Measurements from ENCODE around the gene MAST4.

MAST4 gene

GRCh38 chr5:66720780-66721179 is 124.6 kb downstream of the MAST4 start:
- H3K9me3 ChIP-seq (ENCODE audit: control extremely low read depth in 1 of 5, control insufficient read depth in 4 of 5, insufficient read depth in 2 of 5, low read depth in 1 of 5, low read length in 4 of 5), result no peaks in the 10 kb centered on the region
- ChIA-PET CTCF (no interaction called here), POLR2A (no interaction called here)
- H3K36me3 ChIP-seq (ENCODE audit: control insufficient read depth in 4 of 4, insufficient read depth in 4 of 4, low read length in 3 of 4), result no peaks in the 10 kb centered on the region
- H3K27me3 ChIP-seq (replicated peaks in 2 of 5; ENCODE audit: control insufficient read depth in 4 of 5, insufficient read depth in 5 of 5, low read length in 4 of 5), result peaks cover 0 to 2% (median 0%) of the 10 kb centered on the region in 5 experiments
- no peak for DNase-seq
- no peak overlapping the region for H3K4me3 ChIP-seq (ENCODE audit: control insufficient read depth in 1 of 7, extremely low read depth in 1 of 7, insufficient read depth in 4 of 7, low read depth in 2 of 7, low read length in 6 of 7)
- no peaks in the 10 kb centered on the region for H3K4me1 ChIP-seq (ENCODE audit: control extremely low read depth in 1 of 4, control insufficient read depth in 4 of 4, insufficient read depth in 4 of 4, low read length in 3 of 4)
- H3K27ac ChIP-seq (ENCODE audit: insufficient read depth in 1 of 2, low read depth in 1 of 2, low read length in 2 of 2, poor library complexity in 1 of 2, severe bottlenecking in 2 of 2), result no peak overlapping the region
- 97% methylated on average over 4 of the region's 5 CpGs for WGBS (ENCODE audit: insufficient coverage)

GRCh38 chr5:66722686-66723085 is 126.5 kb downstream of the MAST4 start:
- ChIA-PET POLR2A (no interaction called here), CTCF (no interaction called here)
- WGBS (ENCODE audit: insufficient coverage), result 70% methylated on average over 2 of the region's 4 CpGs

GRCh38 chr5:66724349-66725139 is 128.4 kb downstream of the MAST4 start:
- H3K4me3 ChIP-seq (ENCODE audit: control insufficient read depth in 1 of 7, extremely low read depth in 1 of 7, insufficient read depth in 4 of 7, low read depth in 2 of 7, low read length in 6 of 7), result no peak overlapping the region
- POLR2A ChIA-PET, result no interaction called here
- no peak overlapping the region for H3K27ac ChIP-seq (ENCODE audit: insufficient read depth in 1 of 2, low read depth in 1 of 2, low read length in 2 of 2, poor library complexity in 1 of 2, severe bottlenecking in 2 of 2)
- no peaks in the 10 kb centered on the region for H3K9me3 ChIP-seq (ENCODE audit: control extremely low read depth in 1 of 5, control insufficient read depth in 4 of 5, insufficient read depth in 2 of 5, low read depth in 1 of 5, low read length in 4 of 5)
- WGBS (ENCODE audit: insufficient coverage), result 100% methylated on average over 1 of the region's 2 CpGs
- no peak for DNase-seq
- CTCF ChIA-PET, result interaction anchor here (0.6 to 0.8 kb wide), 2 partner anchors 9 to 417 kb away, joined by 3 read pairs; no protein-coding TSS in a partner anchor
- H3K4me1 ChIP-seq (ENCODE audit: control extremely low read depth in 1 of 4, control insufficient read depth in 4 of 4, insufficient read depth in 4 of 4, low read length in 3 of 4), result no peaks in the 10 kb centered on the region
- no peaks in the 10 kb centered on the region for H3K36me3 ChIP-seq (ENCODE audit: control insufficient read depth in 4 of 4, insufficient read depth in 4 of 4, low read length in 3 of 4)
- peaks cover 0 to 2% (median 0%) of the 10 kb centered on the region in 5 experiments for H3K27me3 ChIP-seq (replicated peaks in 2 of 5; ENCODE audit: control insufficient read depth in 4 of 5, insufficient read depth in 5 of 5, low read length in 4 of 5)

More at GRCh38 chr5:66722686-66723085, 126.5 kb downstream of the MAST4 start:
- H3K27me3 ChIP-seq (replicated peaks in 2 of 5; ENCODE audit: control insufficient read depth in 4 of 5, insufficient read depth in 5 of 5, low read length in 4 of 5), result peaks cover 0 to 2% (median 0%) of the 10 kb centered on the region in 5 experiments
- no peak for DNase-seq
- H3K27ac ChIP-seq (ENCODE audit: insufficient read depth in 1 of 2, low read depth in 1 of 2, low read length in 2 of 2, poor library complexity in 1 of 2, severe bottlenecking in 2 of 2), result no peak overlapping the region
- no peaks in the 10 kb centered on the region for H3K9me3 ChIP-seq (ENCODE audit: control extremely low read depth in 1 of 5, control insufficient read depth in 4 of 5, insufficient read depth in 2 of 5, low read depth in 1 of 5, low read length in 4 of 5)
- H3K36me3 ChIP-seq (ENCODE audit: control insufficient read depth in 4 of 4, insufficient read depth in 4 of 4, low read length in 3 of 4), result no peaks in the 10 kb centered on the region
- no peaks in the 10 kb centered on the region for H3K4me1 ChIP-seq (ENCODE audit: control extremely low read depth in 1 of 4, control insufficient read depth in 4 of 4, insufficient read depth in 4 of 4, low read length in 3 of 4)
- no peak overlapping the region for H3K4me3 ChIP-seq (ENCODE audit: control insufficient read depth in 1 of 7, extremely low read depth in 1 of 7, insufficient read depth in 4 of 7, low read depth in 2 of 7, low read length in 6 of 7)

GRCh38 chr5:66727630-66728029 is 131.4 kb downstream of the MAST4 start:
- no peaks in the 10 kb centered on the region for H3K4me1 ChIP-seq (ENCODE audit: control extremely low read depth in 1 of 4, control insufficient read depth in 4 of 4, insufficient read depth in 4 of 4, low read length in 3 of 4)
- H3K27ac ChIP-seq (ENCODE audit: insufficient read depth in 1 of 2, low read depth in 1 of 2, low read length in 2 of 2, poor library complexity in 1 of 2, severe bottlenecking in 2 of 2), result no peak overlapping the region
- no peak for DNase-seq
- CTCF ChIA-PET, result interaction anchor here (0.8 to 1.9 kb wide), 2 partner anchors 17 to 421 kb away, joined by 3 to 6 read pairs; no protein-coding TSS in a partner anchor
- H3K36me3 ChIP-seq (ENCODE audit: control insufficient read depth in 4 of 4, insufficient read depth in 4 of 4, low read length in 3 of 4), result no peaks in the 10 kb centered on the region
- WGBS (ENCODE audit: insufficient coverage), result 83% methylated on average over 2 of the region's 2 CpGs
- H3K4me3 ChIP-seq (ENCODE audit: control insufficient read depth in 1 of 7, extremely low read depth in 1 of 7, insufficient read depth in 4 of 7, low read depth in 2 of 7, low read length in 6 of 7), result no peak overlapping the region
- POLR2A ChIA-PET, result no interaction called here
- H3K9me3 ChIP-seq (ENCODE audit: control extremely low read depth in 1 of 5, control insufficient read depth in 4 of 5, insufficient read depth in 2 of 5, low read depth in 1 of 5, low read length in 4 of 5), result no peaks in the 10 kb centered on the region
- H3K27me3 ChIP-seq (replicated peaks in 2 of 5; ENCODE audit: control insufficient read depth in 4 of 5, insufficient read depth in 5 of 5, low read length in 4 of 5), result no peaks in the 10 kb centered on the region

- H3K27me3 ChIP-seq (replicated peaks in 2 of 5; ENCODE audit: control insufficient read depth in 4 of 5, insufficient read depth in 5 of 5, low read length in 4 of 5), result no peaks in the 10 kb centered on the region
Measured at GRCh38 chr5:66728049-66728448, 131.9 kb downstream of the MAST4 start.

GRCh38 chr5:66737096-66737495 is 140.9 kb downstream of the MAST4 start:
- ChIA-PET POLR2A (no interaction called here), CTCF (no interaction called here)
- no peak for DNase-seq

More at GRCh38 chr5:66728049-66728448, 131.9 kb downstream of the MAST4 start:
- no peaks in the 10 kb centered on the region for H3K4me1 ChIP-seq (ENCODE audit: control extremely low read depth in 1 of 4, control insufficient read depth in 4 of 4, insufficient read depth in 4 of 4, low read length in 3 of 4)
- POLR2A ChIA-PET, result no interaction called here
- no peaks in the 10 kb centered on the region for H3K9me3 ChIP-seq (ENCODE audit: control extremely low read depth in 1 of 5, control insufficient read depth in 4 of 5, insufficient read depth in 2 of 5, low read depth in 1 of 5, low read length in 4 of 5)
- no peak overlapping the region for H3K27ac ChIP-seq (ENCODE audit: insufficient read depth in 1 of 2, low read depth in 1 of 2, low read length in 2 of 2, poor library complexity in 1 of 2, severe bottlenecking in 2 of 2)
- WGBS (ENCODE audit: insufficient coverage), result no CpG with 5 or more reads among the region's 1 CpG
- no peaks in the 10 kb centered on the region for H3K36me3 ChIP-seq (ENCODE audit: control insufficient read depth in 4 of 4, insufficient read depth in 4 of 4, low read length in 3 of 4)
- CTCF ChIA-PET, result interaction anchor here (0.8 to 1.9 kb wide), 2 partner anchors 16 to 422 kb away, joined by 3 to 6 read pairs; no protein-coding TSS in a partner anchor
- no peak overlapping the region for H3K4me3 ChIP-seq (ENCODE audit: control insufficient read depth in 1 of 7, extremely low read depth in 1 of 7, insufficient read depth in 4 of 7, low read depth in 2 of 7, low read length in 6 of 7)
- DNase-seq, result no peak

GRCh38 chr5:66738136-66738535 is 141.9 kb downstream of the MAST4 start:
- no peak overlapping the region for H3K27ac ChIP-seq (ENCODE audit: insufficient read depth in 1 of 2, low read depth in 1 of 2, low read length in 2 of 2, poor library complexity in 1 of 2, severe bottlenecking in 2 of 2)
- no peaks in the 10 kb centered on the region for H3K9me3 ChIP-seq (ENCODE audit: control extremely low read depth in 1 of 5, control insufficient read depth in 4 of 5, insufficient read depth in 2 of 5, low read depth in 1 of 5, low read length in 4 of 5)
- 100% methylated on average over 1 of the region's 1 CpG for WGBS (ENCODE audit: insufficient coverage)
- DNase-seq, result no peak
- peaks cover 0 to 4% (median 1%) of the 10 kb centered on the region in 4 experiments for H3K4me1 ChIP-seq (ENCODE audit: control extremely low read depth in 1 of 4, control insufficient read depth in 4 of 4, insufficient read depth in 4 of 4, low read length in 3 of 4)
- ChIA-PET POLR2A (no interaction called here), CTCF (no interaction called here)
- H3K4me3 ChIP-seq (ENCODE audit: control insufficient read depth in 1 of 7, extremely low read depth in 1 of 7, insufficient read depth in 4 of 7, low read depth in 2 of 7, low read length in 6 of 7), result no peak overlapping the region
- no peaks in the 10 kb centered on the region for H3K27me3 ChIP-seq (replicated peaks in 2 of 5; ENCODE audit: control insufficient read depth in 4 of 5, insufficient read depth in 5 of 5, low read length in 4 of 5)
- no peaks in the 10 kb centered on the region for H3K36me3 ChIP-seq (ENCODE audit: control insufficient read depth in 4 of 4, insufficient read depth in 4 of 4, low read length in 3 of 4)

More at GRCh38 chr5:66737096-66737495, 140.9 kb downstream of the MAST4 start:
- H3K27ac ChIP-seq (ENCODE audit: insufficient read depth in 1 of 2, low read depth in 1 of 2, low read length in 2 of 2, poor library complexity in 1 of 2, severe bottlenecking in 2 of 2), result no peak overlapping the region
- H3K27me3 ChIP-seq (replicated peaks in 2 of 5; ENCODE audit: control insufficient read depth in 4 of 5, insufficient read depth in 5 of 5, low read length in 4 of 5), result no peaks in the 10 kb centered on the region
- no peaks in the 10 kb centered on the region for H3K4me1 ChIP-seq (ENCODE audit: control extremely low read depth in 1 of 4, control insufficient read depth in 4 of 4, insufficient read depth in 4 of 4, low read length in 3 of 4)
- no peaks in the 10 kb centered on the region for H3K36me3 ChIP-seq (ENCODE audit: control insufficient read depth in 4 of 4, insufficient read depth in 4 of 4, low read length in 3 of 4)
- no peak overlapping the region for H3K4me3 ChIP-seq (ENCODE audit: control insufficient read depth in 1 of 7, extremely low read depth in 1 of 7, insufficient read depth in 4 of 7, low read depth in 2 of 7, low read length in 6 of 7)
- H3K9me3 ChIP-seq (ENCODE audit: control extremely low read depth in 1 of 5, control insufficient read depth in 4 of 5, insufficient read depth in 2 of 5, low read depth in 1 of 5, low read length in 4 of 5), result no peaks in the 10 kb centered on the region
